ENCODE measurements around the gene NKAPD1. TPM values are rescaled to one million over a fixed set of nuclear protein-coding genes. Genes with fewer than 3 reads are reported as not detected.

Gene NKAPD1
- total and polyA plus RNA-seq, 10 of the 15 experiments (the other 5 are each of a cell fraction or from before 2014, with no cell fraction given) = 9.6 to 43.3 (median 19.2) TPM

DNA sequence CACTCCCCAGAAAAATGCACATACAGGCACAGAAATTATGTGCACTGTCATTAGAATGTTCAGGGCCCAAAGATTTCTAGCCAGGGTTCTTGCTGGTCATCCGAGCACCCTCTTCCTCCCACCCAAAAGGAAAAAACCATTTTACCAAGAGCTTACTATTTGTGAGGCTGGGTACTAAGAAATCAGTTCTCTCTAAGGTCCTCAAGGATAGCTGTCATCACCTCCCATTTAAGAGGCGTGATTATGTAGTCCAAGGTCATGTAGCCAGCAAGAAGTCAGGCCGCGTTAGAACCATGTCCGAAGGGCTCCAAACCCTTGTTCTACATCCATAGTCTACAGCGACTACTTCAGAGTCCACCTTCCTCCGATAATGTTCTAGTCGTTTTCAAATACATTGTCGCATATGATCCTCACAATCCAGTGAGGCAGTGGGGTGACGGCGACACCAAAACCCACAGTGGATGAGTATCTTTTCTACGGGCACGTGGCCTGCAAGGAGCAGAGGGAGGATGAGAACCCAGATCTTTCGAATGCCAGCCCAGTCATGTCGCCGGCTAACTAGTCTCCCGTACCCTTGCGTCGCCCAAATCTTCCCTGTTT, 11.8 kb downstream of the NKAPD1 start (continued):
- TF ChIP-seq, protein P1, sequence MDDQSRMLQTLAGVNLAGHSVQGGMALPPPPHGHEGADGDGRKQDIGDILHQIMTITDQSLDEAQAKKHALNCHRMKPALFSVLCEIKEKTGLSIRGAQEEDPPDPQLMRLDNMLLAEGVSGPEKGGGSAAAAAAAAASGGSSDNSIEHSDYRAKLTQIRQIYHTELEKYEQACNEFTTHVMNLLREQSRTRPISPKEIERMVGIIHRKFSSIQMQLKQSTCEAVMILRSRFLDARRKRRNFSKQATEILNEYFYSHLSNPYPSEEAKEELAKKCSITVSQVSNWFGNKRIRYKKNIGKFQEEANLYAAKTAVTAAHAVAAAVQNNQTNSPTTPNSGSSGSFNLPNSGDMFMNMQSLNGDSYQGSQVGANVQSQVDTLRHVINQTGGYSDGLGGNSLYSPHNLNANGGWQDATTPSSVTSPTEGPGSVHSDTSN (IDR thresholded peaks at IDR 0.05; ENCODE audit: insufficient replicate concordance, low read depth, low read length) = no peak
- no peak for TF ChIP-seq ESRRA (IDR thresholded peaks at IDR 0.05; ENCODE audit: low read length)
- TF ChIP-seq IRF4 (IDR thresholded peaks at IDR 0.05; ENCODE audit: low read depth, low read length) = no peak
- no peak for TF ChIP-seq MYC (IDR thresholded peaks at IDR 0.05; ENCODE audit: insufficient read depth, insufficient read length, insufficient replicate concordance, low read length, severe bottlenecking)
- TF ChIP-seq, protein P2, sequence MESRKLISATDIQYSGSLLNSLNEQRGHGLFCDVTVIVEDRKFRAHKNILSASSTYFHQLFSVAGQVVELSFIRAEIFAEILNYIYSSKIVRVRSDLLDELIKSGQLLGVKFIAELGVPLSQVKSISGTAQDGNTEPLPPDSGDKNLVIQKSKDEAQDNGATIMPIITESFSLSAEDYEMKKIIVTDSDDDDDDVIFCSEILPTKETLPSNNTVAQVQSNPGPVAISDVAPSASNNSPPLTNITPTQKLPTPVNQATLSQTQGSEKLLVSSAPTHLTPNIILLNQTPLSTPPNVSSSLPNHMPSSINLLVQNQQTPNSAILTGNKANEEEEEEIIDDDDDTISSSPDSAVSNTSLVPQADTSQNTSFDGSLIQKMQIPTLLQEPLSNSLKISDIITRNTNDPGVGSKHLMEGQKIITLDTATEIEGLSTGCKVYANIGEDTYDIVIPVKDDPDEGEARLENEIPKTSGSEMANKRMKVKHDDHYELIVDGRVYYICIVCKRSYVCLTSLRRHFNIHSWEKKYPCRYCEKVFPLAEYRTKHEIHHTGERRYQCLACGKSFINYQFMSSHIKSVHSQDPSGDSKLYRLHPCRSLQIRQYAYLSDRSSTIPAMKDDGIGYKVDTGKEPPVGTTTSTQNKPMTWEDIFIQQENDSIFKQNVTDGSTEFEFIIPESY (IDR thresholded peaks at IDR 0.05) = no peak
- TF ChIP-seq SPI1 (IDR thresholded peaks at IDR 0.05; ENCODE audit: borderline replicate concordance, insufficient read depth, low read depth, low read length) = no peak
- TF ChIP-seq BACH1 (IDR thresholded peaks at IDR 0.05; ENCODE audit: borderline replicate concordance) = no peak
- no peak for TF ChIP-seq HDAC6 (IDR thresholded peaks at IDR 0.05; ENCODE audit: unreplicated experiment)
- TF ChIP-seq MEF2A (IDR thresholded peaks at IDR 0.05; ENCODE audit: insufficient read depth, low read depth, low read length) = no peak

All from GM12878 (cell line).